Activated naive CD8-positive, alpha-beta T cell treated with anti-CD3 and anti-CD28 coated beads, Interleukin-2, amount 50 U/mL, for 24 hours (primary cell): ENCODE data around the gene RERE.
"Not testable (repeated sequence)": the region's sequence is repeated elsewhere in the genome, so short reads cannot be mapped to it uniquely, and the experiment has no call there.

ENCODE experiments used
- ATAC-seq: fragments of 150-1000 bp; cut with Tn5 transposase; one replicate; pipeline ENCODE4 v1.10.0; 2021
- DNase-seq: peaks from one replicate; pipeline ENCODE4 v3.0.0; 2021
- H3K27ac Mint-ChIP-seq: one replicate; pipeline ENCODE4 v1.8.0; 2021; ENCODE audit warnings: mild to moderate bottlenecking, mixed read lengths
- H3K27me3 Mint-ChIP-seq: one replicate; pipeline ENCODE4 v1.8.0; 2021; ENCODE audit warnings: mixed read lengths
- H3K36me3 Mint-ChIP-seq: one replicate; pipeline ENCODE4 v1.8.0; 2021; ENCODE audit warnings: low read depth, mixed read lengths
- H3K4me1 Mint-ChIP-seq: one replicate; pipeline ENCODE4 v1.8.0; 2021; ENCODE audit warnings: mixed read lengths
- H3K4me3 Mint-ChIP-seq: one replicate; pipeline ENCODE4 v1.8.0; 2021; ENCODE audit warnings: mild to moderate bottlenecking, moderate library complexity, mixed read lengths
- H3K9me3 Mint-ChIP-seq: one replicate; pipeline ENCODE4 v1.8.0; 2021; ENCODE audit warnings: mixed read lengths

The RERE gene

GRCh38 chr1:8388732-8389562, 428.5 kb downstream of the RERE start:
- Mint-ChIP-seq H3K27ac (no peak overlapping the region), H3K4me3 (no peak overlapping the region), H3K9me3 (no peaks in the 10 kb centered on the region), H3K36me3 (peaks cover 18% of the 10 kb centered on the region), H3K27me3 (no peaks in the 10 kb centered on the region), H3K4me1 (peaks cover 59% of the 10 kb centered on the region)
- DNase-seq (no peak), ATAC-seq (no peak)

DNA sequence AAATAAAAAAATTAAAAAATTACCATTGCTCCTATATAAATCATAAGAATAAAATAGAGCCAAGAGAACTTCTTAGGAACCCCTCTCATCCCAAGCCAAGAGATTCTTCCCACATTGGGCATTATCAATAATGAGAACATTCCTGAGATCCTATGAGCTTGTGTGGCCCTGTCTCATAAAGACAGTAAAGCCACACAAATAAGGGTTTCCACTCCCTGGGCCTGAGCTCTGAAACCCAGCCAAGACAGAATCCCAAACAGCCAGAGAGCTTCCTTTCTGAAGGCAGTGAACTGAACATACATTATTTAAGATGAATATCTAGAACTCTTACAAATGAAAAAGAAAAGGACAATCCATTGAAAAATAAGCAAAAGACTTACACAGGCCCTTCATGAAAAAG, 431.2 kb downstream of the RERE start:
- Mint-ChIP-seq H3K9me3 (no peaks in the 10 kb centered on the region), H3K4me1 (peaks cover 58% of the 10 kb centered on the region)

DNA sequence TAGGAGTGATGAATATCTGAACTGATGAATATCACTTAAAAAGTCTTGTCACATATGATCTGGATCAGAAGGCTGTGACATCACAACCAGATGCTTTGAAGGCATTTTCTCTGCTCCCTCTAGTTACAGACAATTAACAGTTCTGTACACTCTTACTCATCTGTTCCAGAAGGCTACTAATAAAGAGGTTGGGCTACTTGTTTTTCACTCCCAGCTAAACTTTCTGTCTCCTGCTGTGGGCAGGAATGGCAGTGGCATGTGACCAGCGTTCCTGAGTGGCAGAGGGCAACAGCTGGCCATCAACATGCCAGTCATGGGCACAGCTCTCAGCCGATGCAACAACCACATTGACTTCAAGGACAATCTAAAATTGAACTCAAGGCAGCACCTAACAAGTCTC, 432.9 kb downstream of the RERE start:
- Mint-ChIP-seq H3K27ac (no peak overlapping the region), H3K4me1 (peaks cover 52% of the 10 kb centered on the region), H3K4me3 (no peak overlapping the region), H3K36me3 (peaks cover 14% of the 10 kb centered on the region), H3K27me3 (no peaks in the 10 kb centered on the region), H3K9me3 (no peaks in the 10 kb centered on the region)
- DNase-seq (no peak), ATAC-seq (no peak)

More for the DNA sequence above, 431.2 kb downstream of the RERE start:
- Mint-ChIP-seq H3K4me3 (no peak overlapping the region), H3K27ac (no peak overlapping the region), H3K36me3 (peaks cover 19% of the 10 kb centered on the region), H3K27me3 (no peaks in the 10 kb centered on the region)
- DNase-seq (no peak), ATAC-seq (no peak)

DNA sequence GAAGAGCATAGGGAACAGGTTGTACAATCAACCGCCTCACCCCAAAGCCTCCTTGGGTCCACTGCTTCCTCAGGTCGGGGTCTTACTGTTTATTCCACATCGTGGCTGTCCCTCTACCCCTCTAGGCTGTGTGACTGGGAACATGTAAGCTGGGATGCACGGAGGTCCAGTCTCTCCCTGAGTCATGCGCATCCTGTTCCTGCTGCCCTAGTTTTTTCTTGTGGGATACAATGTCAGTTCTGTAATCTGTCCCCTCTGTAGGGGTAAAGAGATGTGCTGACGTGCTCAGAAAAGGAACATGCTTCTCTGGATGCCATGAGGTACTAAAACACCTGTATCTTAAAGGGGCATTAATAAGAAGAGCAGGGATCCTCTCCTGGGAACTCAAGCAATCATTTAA, 433.4 kb downstream of the RERE start:
- peaks cover 56% of the 10 kb centered on the region for H3K4me1 Mint-ChIP-seq
- DNase-seq (no peak), ATAC-seq (no peak)
- peak overlapping the region; percentile 13 for H3K27ac Mint-ChIP-seq
- no peaks in the 10 kb centered on the region for H3K9me3 Mint-ChIP-seq
- H3K4me3 Mint-ChIP-seq, result no peak overlapping the region
- no peaks in the 10 kb centered on the region for H3K27me3 Mint-ChIP-seq
- peaks cover 12% of the 10 kb centered on the region for H3K36me3 Mint-ChIP-seq

DNA sequence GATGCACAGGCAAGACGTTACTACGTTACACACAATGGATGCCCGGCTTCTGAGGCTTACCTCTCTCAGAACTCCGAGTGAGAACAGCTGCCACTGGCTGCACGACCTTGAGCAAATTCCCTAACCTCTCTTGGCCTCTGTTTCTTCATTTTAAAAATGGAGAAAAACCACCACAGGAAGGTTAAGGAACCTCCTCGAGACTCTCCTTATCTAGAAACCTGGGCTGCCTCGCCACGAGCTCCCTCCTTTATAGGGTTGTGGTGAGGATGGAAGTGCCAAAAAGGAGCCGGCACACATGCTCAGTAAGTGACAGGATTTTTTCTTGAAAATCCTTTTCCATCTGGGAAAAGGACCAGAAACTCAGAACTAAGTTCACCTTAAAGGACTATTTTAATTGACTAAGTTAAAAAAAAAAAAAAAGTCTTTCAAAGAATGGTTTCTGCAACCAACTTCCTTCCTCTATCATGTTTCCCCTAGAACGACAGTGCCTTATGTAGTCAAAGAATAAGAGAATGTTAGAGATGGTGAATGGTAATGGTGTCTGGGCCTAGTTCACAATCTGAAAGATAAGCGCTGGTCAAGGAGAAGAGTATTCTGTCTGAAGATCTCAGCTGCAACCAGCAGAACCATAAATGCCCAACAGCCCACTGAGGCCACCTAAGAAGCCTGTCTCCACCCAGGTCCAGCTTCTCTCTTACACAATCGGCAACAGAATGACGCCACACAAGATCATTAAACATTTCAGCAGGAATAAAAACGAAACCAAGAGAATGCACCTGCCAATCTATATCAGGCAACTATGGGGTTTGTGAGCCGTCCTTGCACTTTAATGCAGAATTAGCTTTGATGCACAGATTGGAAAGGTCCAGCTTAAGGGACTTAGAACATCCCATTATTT, 434.6 kb downstream of the RERE start:
- peak overlapping the region; percentile 54 for H3K27ac Mint-ChIP-seq
- H3K4me3 Mint-ChIP-seq, result no peak overlapping the region
- no peak for DNase-seq
- peaks cover 11% of the 10 kb centered on the region for H3K36me3 Mint-ChIP-seq
- peaks cover 62% of the 10 kb centered on the region for H3K4me1 Mint-ChIP-seq
- no peaks in the 10 kb centered on the region for H3K27me3 Mint-ChIP-seq
- ATAC-seq, result no peak
- no peaks in the 10 kb centered on the region for H3K9me3 Mint-ChIP-seq

GRCh38 chr1:8382051-8382505, 435.4 kb downstream of the RERE start:
- Mint-ChIP-seq H3K27ac (peak overlapping the region; percentile 54), H3K27me3 (no peaks in the 10 kb centered on the region), H3K9me3 (no peaks in the 10 kb centered on the region), H3K4me1 (peaks cover 66% of the 10 kb centered on the region), H3K36me3 (peaks cover 9% of the 10 kb centered on the region), H3K4me3 (no peak overlapping the region)
- ATAC-seq (no peak), DNase-seq (no peak)

DNA sequence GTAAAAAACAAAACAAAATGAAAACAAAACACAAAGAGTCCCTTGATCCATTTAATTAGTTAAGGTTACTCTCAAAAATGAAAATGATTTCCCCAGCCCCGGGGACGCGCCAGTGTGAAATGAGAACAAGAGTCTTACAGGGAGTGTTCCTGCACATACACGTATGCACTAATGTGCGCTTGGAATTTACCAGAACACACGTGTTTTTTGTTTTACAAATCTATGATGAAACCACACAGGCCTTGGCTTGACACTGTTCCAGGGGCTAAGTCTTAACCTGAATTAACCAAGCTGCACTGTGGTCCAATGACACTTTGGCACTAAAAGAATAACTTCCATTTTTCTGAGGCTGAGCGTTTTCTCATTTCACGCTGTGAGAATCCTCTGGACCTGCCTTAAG, 435.8 kb downstream of the RERE start:
- ATAC-seq (no peak), DNase-seq (no peak)
- Mint-ChIP-seq H3K4me3 (no peak overlapping the region), H3K27ac (peak overlapping the region; percentile 54), H3K9me3 (no peaks in the 10 kb centered on the region), H3K36me3 (peaks cover 8% of the 10 kb centered on the region), H3K27me3 (no peaks in the 10 kb centered on the region), H3K4me1 (peaks cover 63% of the 10 kb centered on the region)

DNA sequence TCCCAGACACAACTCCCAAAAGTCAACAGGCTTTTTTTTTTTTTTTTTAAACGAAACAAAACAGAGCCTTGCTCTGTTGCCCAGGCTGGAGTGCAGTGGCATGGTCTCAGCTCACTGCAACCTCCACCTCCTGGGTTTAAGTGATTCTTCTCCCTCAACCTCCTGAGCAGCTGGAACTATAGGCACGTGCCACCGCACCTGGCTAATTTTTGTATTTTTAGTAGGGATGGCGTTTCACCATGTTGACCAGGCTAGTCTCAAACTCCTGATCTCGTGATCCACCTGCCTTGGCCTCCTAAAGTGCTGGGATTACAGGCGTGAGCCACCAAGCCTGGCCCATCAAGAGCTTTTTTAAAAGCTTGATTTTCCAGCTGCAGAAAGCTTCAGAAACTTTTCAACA, 437.1 kb downstream of the RERE start:
- H3K4me3 Mint-ChIP-seq, H3K9me3 Mint-ChIP-seq, ATAC-seq, H3K27me3 Mint-ChIP-seq, H3K36me3 Mint-ChIP-seq, H3K27ac Mint-ChIP-seq, DNase-seq: not testable (repeated sequence)
- H3K4me1 Mint-ChIP-seq, result peaks cover 60% of the 10 kb centered on the region

- Mint-ChIP-seq H3K36me3 (peaks cover 6% of the 10 kb centered on the region), H3K4me3 (no peak overlapping the region), H3K4me1 (peaks cover 58% of the 10 kb centered on the region), H3K9me3 (no peaks in the 10 kb centered on the region), H3K27ac (no peak overlapping the region), H3K27me3 (no peaks in the 10 kb centered on the region)
- DNase-seq (no peak), ATAC-seq (peak; percentile 28)
These were observed 437.8 kb downstream of the RERE start for GRCh38 chr1:8379513-8380186.

DNA sequence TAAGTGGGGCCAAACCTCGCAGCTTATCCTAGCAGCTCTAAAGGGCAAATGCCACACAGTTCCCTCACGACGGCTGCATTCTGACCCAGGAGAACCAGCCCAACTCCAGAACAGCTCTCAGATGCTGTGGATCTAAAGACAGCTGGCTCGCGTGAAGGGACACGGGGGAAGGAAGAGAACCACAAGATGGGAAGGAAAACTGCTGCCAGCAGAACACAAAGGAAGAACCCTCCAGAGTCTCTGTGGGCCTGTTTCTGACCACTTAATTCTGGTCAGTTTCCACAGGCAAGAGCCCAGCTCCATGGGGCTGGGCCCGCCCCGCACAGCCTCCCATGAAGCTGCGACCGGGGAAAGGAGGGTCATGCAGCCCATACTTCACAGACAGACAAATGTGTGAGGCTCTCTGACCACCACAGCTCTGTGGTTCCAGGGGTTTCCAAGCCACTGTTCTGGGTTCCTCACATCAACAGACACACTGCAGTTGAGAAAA, 438.4 kb downstream of the RERE start:
- peaks cover 6% of the 10 kb centered on the region for H3K36me3 Mint-ChIP-seq
- H3K4me1 Mint-ChIP-seq, result peaks cover 56% of the 10 kb centered on the region
- no peaks in the 10 kb centered on the region for H3K27me3 Mint-ChIP-seq
- H3K27ac Mint-ChIP-seq, result no peak overlapping the region
- ATAC-seq (no peak), DNase-seq (no peak)
- no peaks in the 10 kb centered on the region for H3K9me3 Mint-ChIP-seq
- no peak overlapping the region for H3K4me3 Mint-ChIP-seq

GRCh38 chr1:8378178-8378577, 439.3 kb downstream of the RERE start:
- H3K27ac Mint-ChIP-seq, result no peak overlapping the region
- DNase-seq, result no peak
- H3K36me3 Mint-ChIP-seq, result peaks cover 3% of the 10 kb centered on the region
- H3K4me1 Mint-ChIP-seq, result peaks cover 50% of the 10 kb centered on the region
- H3K9me3 Mint-ChIP-seq, result no peaks in the 10 kb centered on the region
- no peak for ATAC-seq
- H3K27me3 Mint-ChIP-seq, result no peaks in the 10 kb centered on the region
- H3K4me3 Mint-ChIP-seq, result no peak overlapping the region

- Mint-ChIP-seq H3K9me3 (no peaks in the 10 kb centered on the region), H3K4me1 (peaks cover 43% of the 10 kb centered on the region), H3K36me3 (no peaks in the 10 kb centered on the region), H3K4me3 (no peak overlapping the region), H3K27me3 (no peaks in the 10 kb centered on the region), H3K27ac (no peak overlapping the region)
- ATAC-seq (no peak), DNase-seq (no peak)
These were observed 440.0 kb downstream of the RERE start for GRCh38 chr1:8377271-8377981.

DNA sequence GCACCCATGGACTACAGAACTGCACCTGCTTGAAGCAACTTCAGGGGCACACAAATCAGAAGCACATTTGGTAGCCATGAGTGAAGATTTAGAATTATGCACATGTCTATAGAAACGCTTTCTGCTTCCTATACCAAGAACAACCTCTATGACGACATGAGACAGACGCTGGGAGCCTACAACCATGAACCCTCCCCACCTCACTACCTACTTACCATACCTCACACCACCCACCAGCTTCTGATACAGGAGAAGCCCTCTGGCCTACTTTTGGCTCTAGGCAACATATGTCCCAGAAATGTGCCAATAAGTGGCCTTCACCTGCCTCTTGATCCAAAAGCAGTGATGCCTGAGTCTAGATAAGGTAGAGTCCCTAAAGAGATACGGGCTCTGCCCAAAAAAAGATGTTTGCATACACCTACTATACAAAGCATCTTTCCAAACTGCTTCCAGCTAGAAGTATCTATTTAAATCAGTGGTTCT, 441.0 kb downstream of the RERE start:
- Mint-ChIP-seq H3K4me1 (peaks cover 38% of the 10 kb centered on the region), H3K36me3 (no peaks in the 10 kb centered on the region), H3K27me3 (no peaks in the 10 kb centered on the region), H3K4me3 (no peak overlapping the region), H3K9me3 (no peaks in the 10 kb centered on the region), H3K27ac (no peak overlapping the region)
- DNase-seq, result no peak
- no peak for ATAC-seq

DNA sequence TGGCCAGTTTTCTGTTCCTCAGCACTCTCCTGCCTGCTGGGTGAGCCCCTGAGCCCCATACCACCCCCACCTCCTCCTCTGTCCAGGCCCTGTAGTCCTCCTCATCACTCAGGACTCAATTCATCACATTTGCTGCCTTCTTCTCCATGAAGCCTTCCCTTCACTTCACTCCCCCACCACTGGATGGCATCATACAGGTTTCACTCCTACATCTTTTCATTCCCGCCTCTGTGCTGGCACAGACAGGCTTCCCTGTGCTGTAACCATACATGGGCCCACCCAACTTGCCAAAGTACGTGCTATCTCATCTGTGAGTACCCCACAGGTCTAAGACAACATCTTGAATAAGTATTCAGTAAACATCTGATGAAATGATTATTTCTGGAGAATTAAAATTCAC, 442.6 kb downstream of the RERE start:
- no peak for ATAC-seq
- no peak for DNase-seq
- Mint-ChIP-seq H3K9me3 (no peaks in the 10 kb centered on the region), H3K27ac (peak overlapping the region; percentile 76), H3K36me3 (peaks cover 2% of the 10 kb centered on the region), H3K4me1 (peaks cover 31% of the 10 kb centered on the region), H3K27me3 (no peaks in the 10 kb centered on the region), H3K4me3 (no peak overlapping the region)
